GM18867 (cell line): ENCODE results near the gene KCNK1.
A peak's percentile ranks its signal among the peaks of the same experiment; 100 is the strongest.
"Not testable (repeated sequence)": the region's sequence is repeated elsewhere in the genome, so short reads cannot be mapped to it uniquely, and the experiment has no call there.

Experiments
- ATAC-seq: cut with Tn5 transposase; IDR thresholded peaks from one replicate; pipeline ENCODE4 v1.9.1; 2021; ENCODE audit warnings: mild to moderate bottlenecking, moderate library complexity; ENCODE audit not compliant: unreplicated experiment

Gene KCNK1

GRCh38 chr1:233664804-233665574 lies 51.1 kb downstream of the KCNK1 start:
- no peak for ATAC-seq

GRCh38 chr1:233665575-233666270 lies 51.8 kb downstream of the KCNK1 start:
- no peak for ATAC-seq

DNA sequence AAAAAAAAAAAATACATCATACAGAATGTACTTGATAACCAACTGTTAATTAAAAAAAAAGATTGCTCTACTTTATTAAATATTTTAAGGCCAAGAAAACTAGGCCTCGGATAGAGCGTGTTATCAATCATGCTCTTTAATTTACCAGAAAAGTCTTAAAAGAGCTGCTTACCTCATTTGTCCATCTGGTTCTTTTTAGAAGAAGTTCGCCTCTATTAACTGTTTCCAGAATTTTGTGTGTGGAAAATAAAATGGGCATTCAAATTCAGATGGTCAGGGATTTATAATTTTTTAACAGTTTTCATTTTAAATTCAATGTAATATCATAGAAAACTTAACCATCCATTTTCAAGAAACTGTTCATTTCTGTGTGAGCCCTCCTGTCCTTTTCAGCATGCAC lies 53.8 kb downstream of the KCNK1 start:
- no peak for ATAC-seq

DNA sequence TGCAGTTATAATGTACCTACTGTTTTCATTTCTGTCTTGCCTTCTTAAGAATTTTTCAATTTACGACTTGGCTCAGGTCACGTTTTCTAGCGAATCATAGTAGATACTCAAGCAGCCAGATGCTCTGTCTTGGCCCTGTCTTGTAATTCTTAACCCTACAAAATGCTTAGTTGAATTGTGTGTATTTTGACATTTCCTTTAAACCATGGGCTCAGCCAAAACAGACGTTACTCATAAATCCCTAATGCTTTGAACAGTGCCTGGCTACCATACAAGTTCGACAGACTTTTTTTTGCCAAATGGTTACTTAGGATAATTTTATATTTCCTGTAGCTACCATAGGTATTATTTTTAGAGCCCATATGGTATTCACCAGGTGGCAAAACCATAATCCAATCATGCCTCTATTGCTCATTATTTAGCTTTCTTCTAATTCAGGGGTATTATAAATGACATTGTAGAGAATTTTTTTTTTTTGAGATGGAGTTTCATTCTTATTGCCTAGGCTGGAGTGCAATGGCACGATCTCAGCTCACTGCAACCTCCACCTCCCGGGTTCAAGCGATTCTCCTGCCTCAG lies 54.3 kb downstream of the KCNK1 start:
- no peak for ATAC-seq

DNA sequence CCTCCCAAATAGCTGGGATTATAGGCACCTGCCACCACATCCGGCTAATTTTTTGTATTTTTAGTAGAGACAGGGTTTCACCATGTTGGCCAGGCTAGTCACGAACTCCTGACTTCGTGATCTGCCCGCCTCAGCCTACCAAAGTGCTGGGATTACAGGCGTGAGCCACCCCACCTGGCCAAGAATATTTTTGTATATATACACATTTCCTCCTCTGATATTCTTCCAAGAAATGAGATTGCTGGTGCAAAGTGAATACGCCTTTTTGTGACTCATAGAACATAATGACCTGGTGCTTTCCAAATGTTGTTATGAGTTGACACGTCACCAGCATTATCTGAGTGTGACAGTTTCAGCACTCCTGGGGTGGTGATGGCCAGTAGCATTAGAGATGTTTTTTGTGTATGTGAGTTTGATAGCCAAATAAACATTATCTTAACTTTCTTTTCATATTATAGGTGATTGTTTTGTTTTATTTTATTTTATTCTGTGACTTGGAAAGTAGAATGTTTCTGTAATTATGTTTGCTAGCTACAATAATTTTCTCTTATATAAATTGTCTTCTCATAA lies 54.9 kb downstream of the KCNK1 start:
- peak; percentile 75 for ATAC-seq

DNA sequence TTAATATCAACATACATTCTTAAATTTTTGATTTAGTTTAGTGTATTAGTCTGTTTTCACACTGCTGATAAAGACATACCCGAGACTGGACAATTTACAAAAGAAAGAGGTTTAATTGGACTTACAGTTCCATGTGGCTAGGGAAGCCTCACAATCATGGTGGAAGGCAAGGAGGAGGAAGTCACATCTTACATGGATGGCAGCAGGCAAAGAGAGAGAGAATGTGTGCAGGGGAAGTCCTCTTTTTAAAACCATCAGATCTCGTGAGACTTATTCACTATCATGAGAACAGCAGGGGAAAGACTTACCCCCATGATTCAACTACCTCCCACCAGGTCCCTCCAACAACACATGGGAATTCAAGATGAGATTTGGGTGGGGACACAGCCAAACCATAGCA lies 56.5 kb downstream of the KCNK1 start:
- ATAC-seq: not testable (repeated sequence)

- no peak for ATAC-seq
Observed at GRCh38 chr1:233671286-233671685, 57.4 kb downstream of the KCNK1 start.

GRCh38 chr1:233672732-233673131 lies 58.8 kb downstream of the KCNK1 start:
- ATAC-seq: no peak

- ATAC-seq: peak; percentile 31
Observed at GRCh38 chr1:233673261-233673946, 59.5 kb downstream of the KCNK1 start.

DNA sequence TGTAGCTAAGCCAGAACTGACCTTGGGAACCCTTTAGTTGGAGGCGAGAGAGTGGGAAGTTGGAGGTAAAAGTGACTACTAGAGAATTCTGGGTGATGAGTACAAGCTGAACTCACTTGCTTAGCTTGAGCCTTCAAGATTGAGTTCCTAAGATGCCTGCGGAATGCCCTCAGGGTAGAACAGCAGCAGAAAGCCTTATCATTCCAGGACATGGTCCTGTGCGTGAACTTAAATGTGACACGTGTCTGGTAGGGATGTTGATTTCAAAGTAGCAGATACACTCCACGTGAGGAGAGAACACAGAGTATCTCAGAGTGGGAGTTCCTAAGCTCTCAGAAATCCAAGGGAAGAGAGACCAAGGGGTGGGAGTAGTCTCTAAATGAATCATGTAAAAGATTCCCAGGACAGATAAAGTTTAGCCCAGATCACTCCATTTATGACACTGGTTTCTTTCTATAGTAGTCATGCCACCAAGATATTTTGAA lies 60.1 kb downstream of the KCNK1 start:
- ATAC-seq: no peak

DNA sequence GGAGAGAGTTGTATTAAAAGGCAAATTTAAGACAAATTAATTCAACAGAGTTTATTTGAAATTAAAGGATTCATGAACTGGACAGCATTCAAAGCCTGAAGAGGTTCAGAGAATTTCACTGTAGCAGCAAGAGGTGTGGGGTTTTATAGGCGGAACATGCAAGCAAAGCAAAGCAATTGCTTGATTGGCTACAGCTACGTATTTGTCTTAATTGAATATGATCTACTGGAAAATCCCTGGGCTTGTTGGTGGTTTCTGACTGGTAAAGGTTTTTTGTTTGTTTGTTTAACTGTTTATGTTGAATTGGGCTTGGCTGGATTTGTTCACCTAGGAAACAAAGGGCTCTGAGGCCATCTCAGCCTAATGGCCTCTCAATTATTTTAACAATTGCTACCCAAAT lies 61.5 kb downstream of the KCNK1 start:
- peak; percentile 1 for ATAC-seq

DNA sequence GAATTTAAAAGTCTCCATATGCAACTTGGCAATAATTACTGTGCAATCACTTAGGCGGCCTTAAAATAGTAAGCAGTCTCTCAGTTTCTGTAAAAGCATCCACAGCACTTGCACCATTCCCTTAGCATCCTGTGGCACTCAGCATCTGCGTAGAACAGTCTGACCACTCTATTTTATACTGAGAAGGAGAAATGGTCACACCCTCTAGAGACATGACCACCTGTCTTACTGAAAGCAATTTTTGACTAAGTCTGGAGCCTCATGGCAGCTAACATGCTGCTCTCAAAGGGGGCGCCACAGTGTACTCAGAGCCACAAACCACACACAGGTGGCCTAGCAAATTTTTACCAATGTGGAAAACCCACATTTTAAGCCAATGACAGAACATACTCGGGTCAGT lies 62.0 kb downstream of the KCNK1 start:
- peak; percentile 88 for ATAC-seq

GRCh38 chr1:233677690-233678354 lies 63.9 kb downstream of the KCNK1 start:
- no peak for ATAC-seq

DNA sequence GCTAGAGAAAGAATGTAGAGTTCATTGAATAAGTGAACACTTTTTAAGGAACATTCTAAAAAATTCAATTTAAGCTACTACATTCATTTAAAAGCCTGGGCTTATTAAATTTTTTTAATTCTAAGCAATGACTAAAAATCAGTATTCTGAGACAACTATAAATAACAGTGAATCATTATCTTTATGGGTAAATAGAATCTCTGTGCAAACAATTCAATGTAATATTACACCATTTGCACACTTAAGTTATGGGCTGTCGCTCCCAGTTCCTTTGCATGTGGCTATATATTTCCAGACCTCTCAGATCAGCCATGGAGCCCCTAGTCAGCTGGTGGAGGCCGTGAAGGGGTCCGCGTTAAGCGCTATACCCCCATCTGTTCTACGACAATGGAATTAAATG lies 65.1 kb downstream of the KCNK1 start:
- ATAC-seq: no peak

- ATAC-seq: no peak
Observed at GRCh38 chr1:233679591-233680373, 65.9 kb downstream of the KCNK1 start.

DNA sequence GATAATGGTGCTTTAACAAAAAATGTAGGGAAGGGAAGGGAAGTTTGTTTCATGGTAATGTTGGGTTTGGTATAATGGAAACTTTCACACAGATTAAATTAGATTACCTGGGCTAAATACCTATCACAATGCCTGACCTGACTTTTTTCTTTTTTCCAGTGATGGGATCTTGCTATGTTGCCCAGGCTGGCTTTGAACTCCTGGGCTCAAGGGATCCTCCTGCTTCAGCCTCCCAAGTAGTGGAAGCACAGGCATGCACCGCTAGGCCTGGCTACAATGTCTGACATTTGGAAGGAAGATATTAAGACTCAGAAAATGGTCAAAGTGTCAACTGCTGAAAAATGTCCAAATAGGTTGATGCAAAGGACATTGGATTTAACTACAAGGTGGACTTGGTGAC lies 67.4 kb downstream of the KCNK1 start:
- no peak for ATAC-seq

DNA sequence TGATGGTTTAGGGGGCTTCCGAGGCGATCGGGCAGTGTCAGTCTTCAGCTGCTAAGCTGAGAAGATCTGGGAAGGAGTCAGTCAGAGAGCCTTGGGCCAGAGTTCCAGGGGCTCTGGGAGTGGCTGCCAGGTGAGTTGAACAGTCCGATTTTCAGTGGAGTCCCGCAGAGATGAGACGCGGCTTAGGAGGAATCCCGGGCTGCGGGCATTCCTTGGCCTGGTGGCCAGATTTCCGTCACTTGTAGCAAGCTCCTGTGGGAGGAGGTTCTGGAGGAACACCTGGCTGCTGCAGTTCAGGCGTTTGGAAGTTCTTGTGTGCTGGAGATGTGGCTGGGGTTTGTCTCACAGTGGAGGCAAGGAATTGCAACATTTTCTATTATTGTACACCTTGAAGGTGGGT lies 72.7 kb downstream of the KCNK1 start:
- not testable (repeated sequence) for ATAC-seq

DNA sequence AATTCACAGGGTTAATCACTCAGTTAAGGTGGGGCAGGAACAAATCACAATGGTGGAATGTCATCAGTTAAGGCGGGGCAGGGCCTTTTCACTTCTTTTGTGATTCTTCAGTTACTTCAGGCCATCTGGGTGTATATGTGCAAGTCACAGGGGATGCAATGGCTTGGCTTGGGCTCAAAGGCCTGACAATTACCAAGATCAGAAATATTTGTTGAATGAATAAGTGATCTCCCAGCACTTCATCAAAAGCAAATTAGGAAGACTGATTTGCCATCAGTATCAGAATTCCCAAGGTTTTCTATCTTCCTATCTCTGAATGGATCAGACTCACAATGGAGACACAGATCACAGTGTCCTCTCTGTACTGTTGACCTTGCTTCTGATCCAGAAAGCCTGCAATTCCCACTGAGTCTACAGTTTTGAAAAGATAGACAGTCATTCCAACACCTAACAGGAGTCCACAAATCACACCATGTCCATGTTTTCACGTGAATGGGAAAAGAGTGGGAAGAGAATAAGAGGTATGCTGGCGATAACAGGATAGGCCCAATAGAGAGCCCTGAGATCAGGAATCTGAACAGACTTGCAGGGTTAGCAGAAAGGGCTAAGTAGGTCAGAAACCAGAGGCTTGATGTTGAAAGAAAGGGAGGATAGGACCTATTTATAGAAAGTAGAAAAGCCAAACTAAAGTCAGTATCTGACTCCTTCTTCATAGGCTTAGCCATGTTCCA lies 75.3 kb downstream of the KCNK1 start:
- ATAC-seq: no peak

DNA sequence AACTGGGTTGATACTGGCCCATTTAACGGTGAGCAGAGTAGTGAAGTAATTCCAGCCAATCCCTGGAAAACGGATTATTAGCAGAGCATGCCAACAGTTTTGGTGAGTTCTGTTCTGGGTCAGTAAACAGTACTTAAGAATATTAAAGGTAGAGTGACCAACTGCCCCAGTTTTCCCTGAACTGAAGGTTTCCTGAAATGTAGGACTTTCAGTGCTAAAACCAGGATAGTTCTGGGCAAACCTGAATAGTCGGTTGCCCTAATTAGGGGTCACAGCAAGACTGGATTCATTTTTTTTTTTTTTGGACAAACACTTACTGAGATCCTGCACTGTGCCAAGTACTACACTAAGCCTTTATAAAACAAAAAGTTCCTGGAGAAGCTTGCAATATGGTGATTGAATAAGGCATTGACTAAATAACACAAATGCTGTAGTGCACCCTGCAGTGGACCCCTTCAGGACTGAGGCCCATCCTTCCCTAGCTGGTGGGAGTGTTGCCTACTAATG lies 75.9 kb downstream of the KCNK1 start:
- ATAC-seq: no peak
